ENCODE measurements around the gene COX10. TPM values are rescaled to one million over a fixed set of nuclear protein-coding genes. Genes with fewer than 3 reads are reported as not detected.

The COX10 gene
- total RNA-seq, 1 donor from 2014 or later: 22.6 TPM

GRCh38 chr17:14078027-14078426, 8.7 kb downstream of the COX10 start:
- no peak for TF ChIP-seq CTCF (IDR thresholded peaks at IDR 0.05; ENCODE audit: insufficient read depth, low read length, poor library complexity, severe bottlenecking)
- no peaks in the 10 kb centered on the region for H3K36me3 ChIP-seq (ENCODE audit: control insufficient read depth, insufficient read depth, low read length)
- no peaks in the 10 kb centered on the region for H3K27me3 ChIP-seq (ENCODE audit: control insufficient read depth, insufficient read depth, low read length)

GRCh38 chr17:14080847-14081251, 11.5 kb downstream of the COX10 start:
- no peaks in the 10 kb centered on the region for H3K36me3 ChIP-seq (ENCODE audit: control insufficient read depth, insufficient read depth, low read length)

More at GRCh38 chr17:14078027-14078426, 8.7 kb downstream of the COX10 start:
- no peak for DNase-seq (ENCODE audit: low read depth)
- H3K4me3 ChIP-seq (ENCODE audit: low read depth, low read length): no peak overlapping the region

GRCh38 chr17:14082848-14083247, 13.5 kb downstream of the COX10 start:
- TF ChIP-seq CTCF (IDR thresholded peaks at IDR 0.05; ENCODE audit: insufficient read depth, low read length, poor library complexity, severe bottlenecking): no peak
- H3K36me3 ChIP-seq (ENCODE audit: control insufficient read depth, insufficient read depth, low read length): no peaks in the 10 kb centered on the region
- H3K27me3 ChIP-seq (ENCODE audit: control insufficient read depth, insufficient read depth, low read length): no peaks in the 10 kb centered on the region
- DNase-seq (ENCODE audit: low read depth): no peak
- H3K4me3 ChIP-seq (ENCODE audit: low read depth, low read length): no peak overlapping the region

More at GRCh38 chr17:14080847-14081251, 11.5 kb downstream of the COX10 start:
- DNase-seq (ENCODE audit: low read depth): no peak
- no peak for TF ChIP-seq CTCF (IDR thresholded peaks at IDR 0.05; ENCODE audit: insufficient read depth, low read length, poor library complexity, severe bottlenecking)
- H3K4me3 ChIP-seq (ENCODE audit: low read depth, low read length): no peak overlapping the region
- H3K27me3 ChIP-seq (ENCODE audit: control insufficient read depth, insufficient read depth, low read length): no peaks in the 10 kb centered on the region

- Histone ChIP-seq H3K27me3 (ENCODE audit: control insufficient read depth, insufficient read depth, low read length) (no peaks in the 10 kb centered on the region), H3K36me3 (ENCODE audit: control insufficient read depth, insufficient read depth, low read length) (no peaks in the 10 kb centered on the region), H3K4me3 (ENCODE audit: low read depth, low read length) (no peak overlapping the region)
- TF ChIP-seq CTCF (IDR thresholded peaks at IDR 0.05; ENCODE audit: insufficient read depth, low read length, poor library complexity, severe bottlenecking): no peak
- no peak for DNase-seq (ENCODE audit: low read depth)
Observed at GRCh38 chr17:14084955-14085354, 15.7 kb downstream of the COX10 start.

GRCh38 chr17:14086189-14086588, 16.9 kb downstream of the COX10 start:
- no peak for DNase-seq (ENCODE audit: low read depth)

More at GRCh38 chr17:14086189-14086588, 16.9 kb downstream of the COX10 start:
- no peak overlapping the region for H3K4me3 ChIP-seq (ENCODE audit: low read depth, low read length)
- H3K36me3 ChIP-seq (ENCODE audit: control insufficient read depth, insufficient read depth, low read length): no peaks in the 10 kb centered on the region
- no peaks in the 10 kb centered on the region for H3K27me3 ChIP-seq (ENCODE audit: control insufficient read depth, insufficient read depth, low read length)
- TF ChIP-seq CTCF (IDR thresholded peaks at IDR 0.05; ENCODE audit: insufficient read depth, low read length, poor library complexity, severe bottlenecking): no peak

All from kidney epithelial cell (primary cell).